Fibroblast of mammary gland (primary cell): ENCODE measurements around the gene ARHGAP19.

Experiments
- DNase-seq: peaks from one replicate; pipeline ENCODE4 v3.0.0-alpha.2; 2010; ENCODE audit warnings: low read depth
- H3K4me3 ChIP-seq: 2 replicates; pipeline ENCODE4 v1.5.1; 2011; ENCODE audit warnings: low read depth, mild to moderate bottlenecking, low read length, moderate library complexity; ENCODE audit not compliant: control insufficient read depth
- TF ChIP-seq, protein P1 (sequence below): conservative IDR thresholded peaks from 2 replicates; pipeline ENCODE4 v1.5.1; 2011; ENCODE audit warnings: low read depth, low read length, inconsistent platforms; ENCODE audit not compliant: control insufficient read depth, insufficient read depth

Gene ARHGAP19

DNA sequence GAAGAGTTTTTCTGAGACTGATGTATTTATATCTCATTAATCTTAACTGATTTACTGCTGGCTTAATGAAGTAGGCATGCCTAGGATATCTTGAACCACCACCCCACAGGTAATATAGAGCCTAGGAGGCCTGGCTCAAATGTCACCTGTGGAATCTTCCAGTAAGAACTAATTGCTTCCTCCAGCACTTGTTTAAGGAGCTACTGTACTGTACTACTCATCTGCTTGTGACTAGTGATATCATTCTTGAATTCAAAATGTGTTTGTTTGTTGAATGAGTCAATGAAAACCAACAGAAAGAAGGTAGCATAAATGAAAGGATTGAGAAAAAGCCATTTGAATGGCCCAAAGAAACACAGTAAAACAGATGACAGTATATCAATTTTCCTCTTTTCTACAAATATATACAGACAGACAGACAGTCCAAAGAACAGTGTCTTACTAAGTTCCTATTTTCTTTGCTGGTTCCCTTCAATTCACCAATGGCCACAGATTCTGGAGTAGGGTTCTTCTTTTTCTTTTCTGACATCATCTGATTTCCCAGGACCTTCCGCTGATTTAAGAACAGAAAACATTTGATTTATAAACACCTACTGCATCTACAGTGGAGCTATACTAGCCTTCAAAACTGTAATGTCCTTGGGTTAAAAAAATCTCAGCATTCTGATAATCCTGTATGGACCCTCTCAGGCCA is 63.0 kb downstream of the ARHGAP19 start:
- peak; percentile 57 for DNase-seq
- TF ChIP-seq, protein P1, sequence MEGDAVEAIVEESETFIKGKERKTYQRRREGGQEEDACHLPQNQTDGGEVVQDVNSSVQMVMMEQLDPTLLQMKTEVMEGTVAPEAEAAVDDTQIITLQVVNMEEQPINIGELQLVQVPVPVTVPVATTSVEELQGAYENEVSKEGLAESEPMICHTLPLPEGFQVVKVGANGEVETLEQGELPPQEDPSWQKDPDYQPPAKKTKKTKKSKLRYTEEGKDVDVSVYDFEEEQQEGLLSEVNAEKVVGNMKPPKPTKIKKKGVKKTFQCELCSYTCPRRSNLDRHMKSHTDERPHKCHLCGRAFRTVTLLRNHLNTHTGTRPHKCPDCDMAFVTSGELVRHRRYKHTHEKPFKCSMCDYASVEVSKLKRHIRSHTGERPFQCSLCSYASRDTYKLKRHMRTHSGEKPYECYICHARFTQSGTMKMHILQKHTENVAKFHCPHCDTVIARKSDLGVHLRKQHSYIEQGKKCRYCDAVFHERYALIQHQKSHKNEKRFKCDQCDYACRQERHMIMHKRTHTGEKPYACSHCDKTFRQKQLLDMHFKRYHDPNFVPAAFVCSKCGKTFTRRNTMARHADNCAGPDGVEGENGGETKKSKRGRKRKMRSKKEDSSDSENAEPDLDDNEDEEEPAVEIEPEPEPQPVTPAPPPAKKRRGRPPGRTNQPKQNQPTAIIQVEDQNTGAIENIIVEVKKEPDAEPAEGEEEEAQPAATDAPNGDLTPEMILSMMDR: no peak
- H3K4me3 ChIP-seq: no peak overlapping the region

DNA sequence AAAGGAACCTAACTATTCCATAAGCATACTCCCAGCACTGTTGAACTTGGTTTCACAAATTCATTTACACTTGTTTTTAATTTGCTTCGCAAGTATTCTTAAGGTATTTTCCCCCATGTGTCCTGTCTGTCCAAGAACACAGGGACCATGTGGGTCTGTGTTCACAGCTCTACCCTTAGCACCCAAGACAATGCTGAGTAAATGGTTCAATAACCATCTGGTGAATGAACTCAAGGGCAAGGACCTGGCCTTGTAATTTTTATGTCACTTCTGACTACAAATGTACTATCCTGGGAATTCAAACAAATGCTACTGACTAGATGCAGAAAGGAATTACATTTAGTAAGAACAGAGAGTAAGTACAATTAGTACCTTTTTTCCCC is 63.7 kb downstream of the ARHGAP19 start:
- DNase-seq: no peak
- H3K4me3 ChIP-seq: no peak overlapping the region
- TF ChIP-seq, protein P1: no peak

DNA sequence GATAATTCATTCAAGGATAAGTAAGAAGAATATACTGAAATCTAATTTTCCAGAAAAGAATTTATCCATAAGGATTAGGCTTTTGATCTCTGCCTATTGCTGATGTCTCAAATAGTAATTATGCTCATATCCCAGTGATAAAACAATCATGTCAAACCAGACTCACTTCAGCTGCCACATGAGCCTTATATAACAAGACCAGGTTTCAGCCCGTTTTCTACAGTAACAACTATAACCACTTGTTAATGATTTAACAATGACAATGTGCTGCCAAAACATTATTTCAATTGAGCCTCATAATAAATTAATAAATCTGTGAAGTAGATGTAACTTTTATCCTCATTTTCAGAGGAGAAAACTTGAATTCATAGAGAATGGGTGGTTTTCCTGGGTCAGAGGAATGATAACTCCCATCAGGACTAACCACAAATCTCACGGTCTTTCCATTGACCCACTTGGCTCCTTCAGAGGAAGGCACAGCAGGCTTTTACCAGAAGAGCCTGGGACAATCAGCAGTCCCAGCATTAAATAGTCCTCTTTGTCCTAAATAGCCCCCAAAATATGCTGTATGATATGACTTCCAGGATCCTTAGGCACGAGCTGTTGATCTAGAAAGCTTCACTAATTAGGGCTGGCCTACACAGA is 64.2 kb downstream of the ARHGAP19 start:
- H3K4me3 ChIP-seq: no peak overlapping the region
- TF ChIP-seq, protein P1: no peak
- DNase-seq: no peak

DNA sequence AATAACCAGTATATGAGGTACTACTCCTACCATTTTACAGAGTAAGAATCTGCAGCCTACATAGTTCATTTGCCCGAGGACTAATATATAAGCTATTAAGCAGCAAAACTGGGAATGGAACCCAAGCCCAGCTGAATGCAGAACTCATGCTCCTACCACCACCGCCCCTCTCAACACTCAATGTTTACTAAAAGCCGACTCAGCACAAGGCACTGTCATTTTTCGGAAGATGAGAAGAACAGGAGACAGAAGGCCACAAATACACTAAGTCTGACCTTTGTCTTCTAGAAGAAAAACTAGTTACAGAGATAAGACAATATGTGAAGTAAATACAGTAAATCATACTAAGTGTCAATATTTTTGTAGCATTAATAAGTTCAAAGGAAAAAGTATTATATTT is 66.0 kb downstream of the ARHGAP19 start:
- TF ChIP-seq, protein P1: no peak
- no peak overlapping the region for H3K4me3 ChIP-seq
- DNase-seq: no peak

DNA sequence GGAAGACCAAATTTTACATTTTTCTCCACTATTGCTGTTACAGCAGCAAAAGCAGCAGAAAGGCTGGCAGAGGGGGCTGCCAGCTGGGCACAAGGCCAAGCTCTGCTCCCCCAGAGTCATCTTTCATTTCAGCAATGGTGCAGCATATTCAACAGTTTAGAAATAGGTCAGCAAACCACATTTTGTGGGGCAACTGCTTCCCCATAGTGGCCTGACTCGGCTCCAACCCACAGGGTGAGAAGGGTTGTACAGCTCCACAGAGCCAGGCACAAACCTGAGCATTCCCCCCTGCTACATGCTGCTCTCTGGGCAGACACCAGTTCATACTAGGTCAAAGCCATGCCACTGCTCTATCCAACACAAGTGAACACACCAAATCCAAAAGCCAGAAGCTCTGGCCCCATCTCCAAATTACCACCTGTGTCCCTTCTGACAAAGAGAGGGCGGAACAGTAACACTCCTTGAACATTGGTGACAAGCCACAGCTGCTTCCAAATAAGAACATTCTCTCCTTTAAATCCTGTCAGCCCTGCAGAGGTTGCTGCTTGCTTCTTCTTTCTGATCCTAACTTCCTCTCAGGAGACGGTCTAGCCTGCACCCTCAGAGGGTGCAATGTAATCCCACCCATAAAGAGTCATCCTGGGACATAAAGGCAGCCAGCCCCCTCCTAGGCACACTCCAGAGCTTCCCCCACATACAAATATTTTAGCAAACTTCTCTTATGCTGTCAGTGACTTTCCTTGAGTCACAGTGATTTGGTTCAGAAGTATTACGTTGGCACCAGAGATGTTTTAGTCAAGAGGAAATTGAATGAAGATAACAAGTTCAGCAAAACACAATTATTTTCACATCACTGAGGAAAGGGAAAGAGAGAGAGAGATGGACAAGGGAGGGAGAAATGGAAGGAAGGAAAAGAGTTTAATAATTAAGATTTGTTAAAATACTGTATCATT is 67.7 kb downstream of the ARHGAP19 start:
- TF ChIP-seq, protein P1: no peak
- DNase-seq: peak; percentile 17
- H3K4me3 ChIP-seq: no peak overlapping the region

DNA sequence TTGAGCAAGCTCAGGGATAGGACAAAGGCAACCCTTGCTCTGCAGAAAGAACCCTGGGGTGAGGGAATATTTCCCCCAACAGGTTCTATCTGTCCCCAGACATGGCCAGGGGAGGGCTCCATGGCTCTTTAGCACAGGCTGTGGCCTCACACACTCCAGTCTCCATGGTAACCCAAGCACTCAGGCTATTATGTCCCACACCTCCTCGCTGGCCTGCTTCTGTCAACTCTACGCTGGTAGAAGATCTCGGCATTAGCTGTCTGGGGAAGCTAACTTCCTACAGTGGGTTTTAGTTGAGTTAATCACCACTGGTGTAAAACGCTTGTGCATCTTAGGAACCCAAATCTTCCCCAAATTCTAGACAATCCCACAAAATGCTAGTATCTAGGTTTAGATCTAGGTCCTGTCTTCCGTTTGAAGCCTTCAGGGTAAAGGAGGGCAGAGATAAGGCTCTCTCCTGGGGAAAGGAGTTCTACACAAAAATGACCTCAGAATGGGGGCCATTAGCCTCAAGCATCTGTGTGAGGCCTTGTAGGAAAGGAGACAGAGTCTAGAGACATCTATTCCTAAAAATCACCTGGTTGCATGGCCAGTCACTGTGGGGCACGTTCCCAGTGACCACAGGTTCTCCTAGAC is 70.0 kb downstream of the ARHGAP19 start:
- no peak for DNase-seq
- H3K4me3 ChIP-seq: no peak overlapping the region
- TF ChIP-seq, protein P1: no peak
